Type B pancreatic cell (in vitro differentiated cells): ENCODE measurements around the gene TMEM132D. TPM values are rescaled to one million over a fixed set of nuclear protein-coding genes. Genes with fewer than 3 reads are reported as not detected.

Experiments
- DNase-seq: peaks from one replicate; pipeline ENCODE4 v3.0.0; 2021; ENCODE audit warnings: mixed read lengths; ENCODE audit not compliant: unreplicated experiment; ENCODE audit errors: extremely low spot score
- H3K27ac Mint-ChIP-seq: 2 replicates; pipeline ENCODE4 v1.8.0; 2021; ENCODE audit warnings: mild to moderate bottlenecking, mixed read lengths
- H3K27me3 Mint-ChIP-seq: 2 replicates; pipeline ENCODE4 v1.8.0; 2021; ENCODE audit warnings: mixed read lengths
- H3K36me3 Mint-ChIP-seq: 2 replicates; pipeline ENCODE4 v1.8.0; 2021; ENCODE audit warnings: mixed read lengths
- H3K4me1 Mint-ChIP-seq: one replicate; pipeline ENCODE4 v1.8.0; 2021; ENCODE audit warnings: mixed read lengths; ENCODE audit not compliant: unreplicated experiment
- H3K4me3 Mint-ChIP-seq: 2 replicates; pipeline ENCODE4 v1.8.0; 2021; ENCODE audit warnings: mild to moderate bottlenecking, mixed read lengths
- H3K9me3 Mint-ChIP-seq: 2 replicates; pipeline ENCODE4 v1.8.0; 2021; ENCODE audit warnings: mixed read lengths
- CTCF ChIP-seq: fragments of 200-600 bp; sonication (generic); conservative IDR thresholded peaks from 2 replicates; pipeline ENCODE4 v1.5.0; 2021; ENCODE audit warnings: antibody characterized with exemption, mild to moderate bottlenecking
- total RNA-seq: library from RNA; stranded (reverse); gene quantifications from 2 replicates; pipeline ENCODE4 v1.2.1, GENCODE V29; 2021; ENCODE audit warnings: low replicate concordance

TMEM132D gene
- total RNA-seq, 1 donor from 2014 or later, result 1.8 TPM

GRCh38 chr12:129659961-129660622 lies 243.7 kb downstream of the TMEM132D start:
- no peak for DNase-seq
- TF ChIP-seq CTCF, result no peak
- H3K9me3 Mint-ChIP-seq, result no peaks in the 10 kb centered on the region
- H3K27me3 Mint-ChIP-seq, result peaks cover 7% of the 10 kb centered on the region
- H3K36me3 Mint-ChIP-seq, result no peaks in the 10 kb centered on the region
- H3K4me1 Mint-ChIP-seq, result peaks cover 6% of the 10 kb centered on the region
- no peak overlapping the region for H3K27ac Mint-ChIP-seq
- no peak overlapping the region for H3K4me3 Mint-ChIP-seq

GRCh38 chr12:129657179-129657578 lies 246.6 kb downstream of the TMEM132D start:
- Mint-ChIP-seq H3K27ac (no peak overlapping the region), H3K4me1 (peaks cover 6% of the 10 kb centered on the region), H3K9me3 (peaks cover 5% of the 10 kb centered on the region), H3K4me3 (no peak overlapping the region), H3K27me3 (peaks cover 7% of the 10 kb centered on the region), H3K36me3 (no peaks in the 10 kb centered on the region)
- TF ChIP-seq CTCF, result no peak
- no peak for DNase-seq

GRCh38 chr12:129651951-129652350 lies 251.9 kb downstream of the TMEM132D start:
- peaks cover 5% of the 10 kb centered on the region for H3K9me3 Mint-ChIP-seq
- H3K36me3 Mint-ChIP-seq, result no peaks in the 10 kb centered on the region
- DNase-seq, result no peak
- no peak overlapping the region for H3K4me3 Mint-ChIP-seq
- TF ChIP-seq CTCF, result no peak
- no peak overlapping the region for H3K27ac Mint-ChIP-seq
- H3K4me1 Mint-ChIP-seq, result no peaks in the 10 kb centered on the region
- H3K27me3 Mint-ChIP-seq, result peaks cover 3% of the 10 kb centered on the region

- TF ChIP-seq CTCF, result no peak
- no peak for DNase-seq
- Mint-ChIP-seq H3K27ac (no peak overlapping the region), H3K4me3 (no peak overlapping the region), H3K9me3 (no peaks in the 10 kb centered on the region), H3K36me3 (no peaks in the 10 kb centered on the region), H3K27me3 (no peaks in the 10 kb centered on the region), H3K4me1 (peaks cover 9% of the 10 kb centered on the region)
Measured at GRCh38 chr12:129641926-129642325, 261.9 kb downstream of the TMEM132D start.

- Mint-ChIP-seq H3K27ac (no peak overlapping the region), H3K36me3 (no peaks in the 10 kb centered on the region), H3K4me1 (peaks cover 6% of the 10 kb centered on the region), H3K4me3 (no peak overlapping the region), H3K9me3 (no peaks in the 10 kb centered on the region), H3K27me3 (peaks cover 35% of the 10 kb centered on the region)
- TF ChIP-seq CTCF, result no peak
- no peak for DNase-seq
Measured at GRCh38 chr12:129635021-129635685, 268.7 kb downstream of the TMEM132D start.
